ENCODE measurements around the gene DLGAP1.
"Not testable (repeated sequence)": the region's sequence is repeated elsewhere in the genome, so short reads cannot be mapped to it uniquely, and the experiment has no call there.

The DLGAP1 gene

GRCh38 chr18:4308576-4308975 is 146.5 kb downstream of the DLGAP1 start:
- H3K36me3 ChIP-seq (ENCODE audit: control insufficient read depth, insufficient read depth, low read length), result no peaks in the 10 kb centered on the region
- no peak for TF ChIP-seq CTCF (IDR thresholded peaks at IDR 0.05; ENCODE audit: insufficient read depth, low read length, poor library complexity, severe bottlenecking)
- no peak for DNase-seq (ENCODE audit: extremely low read depth, insufficient read length)
- H3K4me3 ChIP-seq (replicated peaks; ENCODE audit: low read depth, low read length), result no peak overlapping the region
- H3K27me3 ChIP-seq (replicated peaks; ENCODE audit: control insufficient read depth, insufficient read depth, low read length), result no peaks in the 10 kb centered on the region

GRCh38 chr18:4299395-4299794 is 155.7 kb downstream of the DLGAP1 start:
- Histone ChIP-seq H3K36me3 (ENCODE audit: control insufficient read depth, insufficient read depth, low read length) (no peaks in the 10 kb centered on the region), H3K4me3 (replicated peaks; ENCODE audit: low read depth, low read length) (no peak overlapping the region), H3K27me3 (replicated peaks; ENCODE audit: control insufficient read depth, insufficient read depth, low read length) (no peaks in the 10 kb centered on the region)
- TF ChIP-seq CTCF (IDR thresholded peaks at IDR 0.05; ENCODE audit: insufficient read depth, low read length, poor library complexity, severe bottlenecking), result no peak
- DNase-seq (ENCODE audit: extremely low read depth, insufficient read length), result no peak

- DNase-seq (ENCODE audit: extremely low read depth, insufficient read length), result peak; percentile 43
- H3K36me3 ChIP-seq (ENCODE audit: control insufficient read depth, insufficient read depth, low read length), result no peaks in the 10 kb centered on the region
- no peak for TF ChIP-seq CTCF (IDR thresholded peaks at IDR 0.05; ENCODE audit: insufficient read depth, low read length, poor library complexity, severe bottlenecking)
- H3K27me3 ChIP-seq (replicated peaks; ENCODE audit: control insufficient read depth, insufficient read depth, low read length), result no peaks in the 10 kb centered on the region
- H3K4me3 ChIP-seq (replicated peaks; ENCODE audit: low read depth, low read length), result no peak overlapping the region
Measured at GRCh38 chr18:4293337-4293736, 161.8 kb downstream of the DLGAP1 start.

- Histone ChIP-seq H3K27me3 (replicated peaks; ENCODE audit: control insufficient read depth, insufficient read depth, low read length) (no peaks in the 10 kb centered on the region), H3K4me3 (replicated peaks; ENCODE audit: low read depth, low read length) (no peak overlapping the region), H3K36me3 (ENCODE audit: control insufficient read depth, insufficient read depth, low read length) (no peaks in the 10 kb centered on the region)
- TF ChIP-seq CTCF (IDR thresholded peaks at IDR 0.05; ENCODE audit: insufficient read depth, low read length, poor library complexity, severe bottlenecking), result no peak
- no peak for DNase-seq (ENCODE audit: extremely low read depth, insufficient read length)
Measured at GRCh38 chr18:4292696-4293095, 162.4 kb downstream of the DLGAP1 start.

- not testable (repeated sequence) for H3K4me3 ChIP-seq (replicated peaks; ENCODE audit: low read depth, low read length); H3K27me3 ChIP-seq (replicated peaks; ENCODE audit: control insufficient read depth, insufficient read depth, low read length); H3K36me3 ChIP-seq (ENCODE audit: control insufficient read depth, insufficient read depth, low read length); DNase-seq (ENCODE audit: extremely low read depth, insufficient read length)
Measured at GRCh38 chr18:4287340-4287739, 167.8 kb downstream of the DLGAP1 start.

- TF ChIP-seq CTCF (IDR thresholded peaks at IDR 0.05; ENCODE audit: insufficient read depth, low read length, poor library complexity, severe bottlenecking), result no peak
- Histone ChIP-seq H3K4me3 (replicated peaks; ENCODE audit: low read depth, low read length) (no peak overlapping the region), H3K36me3 (ENCODE audit: control insufficient read depth, insufficient read depth, low read length) (no peaks in the 10 kb centered on the region), H3K27me3 (replicated peaks; ENCODE audit: control insufficient read depth, insufficient read depth, low read length) (no peaks in the 10 kb centered on the region)
- DNase-seq (ENCODE audit: extremely low read depth, insufficient read length), result no peak
Measured at GRCh38 chr18:4286256-4286655, 168.9 kb downstream of the DLGAP1 start.

Data from GM06990 (cell line).